ENCODE results near the gene NOS2.

DNA sequence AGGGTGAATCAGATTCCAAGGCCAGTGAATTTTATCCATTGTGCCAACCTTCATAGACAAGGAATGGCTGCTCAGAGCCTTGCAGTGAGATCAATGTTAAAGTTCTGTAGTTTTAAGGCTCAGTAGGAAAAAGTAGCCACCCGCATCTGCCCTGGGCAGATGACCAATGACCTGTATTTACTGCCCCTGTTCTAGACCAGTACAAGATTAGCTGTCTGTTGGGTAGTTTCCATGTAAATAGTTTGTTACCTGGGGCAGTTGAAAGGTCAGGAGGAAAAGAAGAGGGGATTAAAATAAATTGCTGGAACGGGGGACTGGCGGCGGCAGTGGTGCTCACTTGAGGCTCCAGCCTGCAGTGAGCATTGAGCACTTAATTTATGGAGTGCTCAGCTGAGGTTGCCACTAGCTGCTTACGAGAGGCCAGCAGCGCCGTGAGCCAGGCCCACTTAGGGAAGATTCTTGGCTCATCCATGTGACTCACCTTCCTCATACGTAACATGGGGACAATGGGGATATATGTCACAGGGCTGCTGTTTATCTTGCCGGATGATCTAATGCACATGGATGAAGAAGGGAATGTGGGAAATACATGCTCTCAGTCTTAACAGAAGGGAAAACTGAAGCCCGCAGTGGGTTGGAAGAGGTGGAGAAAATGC is 10.7 kb upstream of the NOS2 start:
- TF ChIP-seq, protein P1, sequence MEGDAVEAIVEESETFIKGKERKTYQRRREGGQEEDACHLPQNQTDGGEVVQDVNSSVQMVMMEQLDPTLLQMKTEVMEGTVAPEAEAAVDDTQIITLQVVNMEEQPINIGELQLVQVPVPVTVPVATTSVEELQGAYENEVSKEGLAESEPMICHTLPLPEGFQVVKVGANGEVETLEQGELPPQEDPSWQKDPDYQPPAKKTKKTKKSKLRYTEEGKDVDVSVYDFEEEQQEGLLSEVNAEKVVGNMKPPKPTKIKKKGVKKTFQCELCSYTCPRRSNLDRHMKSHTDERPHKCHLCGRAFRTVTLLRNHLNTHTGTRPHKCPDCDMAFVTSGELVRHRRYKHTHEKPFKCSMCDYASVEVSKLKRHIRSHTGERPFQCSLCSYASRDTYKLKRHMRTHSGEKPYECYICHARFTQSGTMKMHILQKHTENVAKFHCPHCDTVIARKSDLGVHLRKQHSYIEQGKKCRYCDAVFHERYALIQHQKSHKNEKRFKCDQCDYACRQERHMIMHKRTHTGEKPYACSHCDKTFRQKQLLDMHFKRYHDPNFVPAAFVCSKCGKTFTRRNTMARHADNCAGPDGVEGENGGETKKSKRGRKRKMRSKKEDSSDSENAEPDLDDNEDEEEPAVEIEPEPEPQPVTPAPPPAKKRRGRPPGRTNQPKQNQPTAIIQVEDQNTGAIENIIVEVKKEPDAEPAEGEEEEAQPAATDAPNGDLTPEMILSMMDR (conservative IDR thresholded peaks at IDR 0.05; ENCODE audit: low read depth, low read length) = no peak
- TF ChIP-seq EZH2 (IDR thresholded peaks at IDR 0.05; ENCODE audit: borderline replicate concordance, low read depth, low read length, poor library complexity, severe bottlenecking) = no peak

Measured in A673 (cell line).